K562 (cell line): ENCODE results near the gene CD248. TPM values are rescaled to one million over a fixed set of nuclear protein-coding genes. Genes with fewer than 3 reads are reported as not detected.

Source experiments
- ATAC-seq: fragments of 200-7000 bp; cut with Tn5 transposase; 3 replicates; pipeline ENCODE4 v1.9.1; 2020; ENCODE audit warnings: moderate library complexity
- BruUV-seq: library from RNA; stranded (reverse); fragments of 400-500 nt; replicated peaks from 2 replicates; lab custom pipeline; 2021; lab: Mats Ljungman, UMichigan
- CTCF ChIA-PET: fragments of 300-600 bp; formaldehyde crosslinking; extraction: SDS; loops from one replicate; lab custom pipeline; 2021; ENCODE audit warnings: low intra/inter-chr PET ratio; lab: Yijun Ruan, JAX
- POLR2A ChIA-PET: fragments of 300-600, 350-650 bp; sonication (Branson Sonifier 250); formaldehyde crosslinking; extraction: SDS; loops from one replicate; lab custom pipeline; 2021; ENCODE audit warnings: antibody characterized with exemption, inconsistent platforms; lab: Yijun Ruan, JAX
- DNase-seq, 4 experiments: peaks; one replicate each; pipeline versions ENCODE4 v3.0.0 to v3.0.0-alpha.2; 2011 to 2018; ENCODE audit warnings: low spot score in 3 of 4, mixed read lengths in 3 of 4; ENCODE audit errors: extremely low read depth in 1 of 4
- FAIRE-seq: peaks from 2 replicates; lab custom pipeline; 2011; peaks lifted over from hg19 to GRCh38; lab: Jason Lieb, UNC
- H2AFZ ChIP-seq: 2 replicates; pipeline ENCODE4 v1.6.0; 2011; ENCODE audit warnings: low read depth, low read length, control low read depth, inconsistent platforms
- H3K27ac ChIP-seq: fragments of 200-600 bp; 3 replicates; pipeline ENCODE4 v1.8.0; 2011; ENCODE audit warnings: low read depth, mild to moderate bottlenecking, control low read depth, inconsistent platforms, low read length, moderate library complexity, mixed read lengths; ENCODE audit errors: extremely low read depth
- H3K27me3 ChIP-seq, 2 experiments: fragments of 300-600 bp in 1 of 2; 2 replicates in 1 of 2; 3 replicates in 1 of 2; pipeline versions ENCODE4 v1.6.0 to v1.8.0; 2011; ENCODE audit warnings: inconsistent platforms in 2 of 2, low read length in 2 of 2, mild to moderate bottlenecking in 1 of 2, mixed read lengths in 1 of 2, moderate library complexity in 1 of 2; ENCODE audit not compliant: control insufficient read depth in 2 of 2, insufficient read depth in 2 of 2
- H3K36me3 ChIP-seq: fragments of 300-600 bp; 3 replicates; pipeline ENCODE4 v1.8.0; 2011; ENCODE audit warnings: mild to moderate bottlenecking, low read length, inconsistent platforms; ENCODE audit not compliant: control insufficient read depth, insufficient read depth
- H3K4me1 ChIP-seq, 2 experiments: fragments of 200-600 bp in 1 of 2; replicated peaks in 1 of 2; 2 replicates in 1 of 2; 3 replicates in 1 of 2; pipeline versions ENCODE4 v1.5.1 to v1.8.0; 2011; ENCODE audit warnings: inconsistent platforms in 2 of 2, low read length in 2 of 2, mild to moderate bottlenecking in 1 of 2, mixed read lengths in 1 of 2, moderate library complexity in 1 of 2; ENCODE audit not compliant: control insufficient read depth in 2 of 2, insufficient read depth in 2 of 2
- H3K4me2 ChIP-seq: 2 replicates; pipeline ENCODE4 v1.6.1; 2011; ENCODE audit warnings: low read length, control low read depth, inconsistent platforms, mixed read lengths; ENCODE audit not compliant: insufficient read depth
- H3K4me3 ChIP-seq: fragments of 200-600 bp; sonication (generic), shearing (Covaris generic); 2 replicates; pipeline ENCODE4 v1.5.1; 2016; ENCODE audit warnings: control low read depth, inconsistent platforms
- H3K79me2 ChIP-seq: fragments of 200-600 bp; 3 replicates; pipeline ENCODE4 v1.8.0; 2011; ENCODE audit warnings: low read length, inconsistent platforms; ENCODE audit not compliant: control insufficient read depth, insufficient read depth
- H3K9ac ChIP-seq, 2 experiments: 2 replicates each; pipeline versions ENCODE4 v1.6.0 to v1.6.1; 2011; ENCODE audit warnings: low read depth in 2 of 2, low read length in 2 of 2, control low read depth in 1 of 2, inconsistent platforms in 1 of 2, mild to moderate bottlenecking in 1 of 2, mixed read lengths in 1 of 2; ENCODE audit not compliant: insufficient read depth in 1 of 2
- H3K9me1 ChIP-seq: one replicate; pipeline ENCODE4 v1.6.0; 2011; ENCODE audit warnings: inconsistent platforms, mild to moderate bottlenecking, low read length, moderate library complexity; ENCODE audit not compliant: control insufficient read depth, insufficient read depth
- H3K9me3 ChIP-seq: replicated peaks from 2 replicates; pipeline ENCODE4 v1.5.1; 2011; ENCODE audit warnings: low read depth, low read length, inconsistent platforms; ENCODE audit not compliant: control insufficient read depth, insufficient read depth
- H4K20me1 ChIP-seq: replicated peaks from 2 replicates; pipeline ENCODE4 v1.6.1; 2011; ENCODE audit warnings: low read length, inconsistent platforms, mixed read lengths; ENCODE audit not compliant: control insufficient read depth, insufficient read depth
- BCOR ChIP-seq: fragments of 450-650 bp; IDR thresholded peaks from 2 replicates; pipeline ENCODE4 v1.6.1; 2016
- RBM25 ChIP-seq: fragments of 200-400 bp; formaldehyde crosslinking; IDR thresholded peaks from 2 replicates; pipeline ENCODE4 v1.6.1; 2018; ENCODE audit warnings: low read length, low read depth, moderate library complexity; ENCODE audit not compliant: severe bottlenecking
- STAT6 ChIP-seq: sonication (generic); formaldehyde crosslinking; IDR thresholded peaks from 2 replicates; pipeline ENCODE4 v1.8.1; 2023; ENCODE audit warnings: mild to moderate bottlenecking, missing genetic modification reagents
- WGBS: fragments of 100-300 bp; shearing (Covaris generic); methylation state at CpG from one replicate; pipeline ENCODE4 v1.1.6; 2016; ENCODE audit warnings: low coverage, mixed read lengths; ENCODE audit not compliant: insufficient coverage; ENCODE audit errors: missing lambda C conversion rate; 5-methylcytosine and 5-hydroxymethylcytosine counted together
- in situ Hi-C: fragments of 300-500 bp; cut with MboI; formaldehyde crosslinking; loops from 4 replicates; pipeline ENCODE4 v1.15.0; 2018; ENCODE audit warnings: inconsistent platforms, mixed read lengths
- intact Hi-C: fragments of 100-400 bp; cut with micrococcal nuclease; formaldehyde crosslinking; loops from 2 replicates; pipeline ENCODE4 v1.14.2; 2022
- polyA plus RNA-seq, 8 experiments: library from polyadenylated mRNA; depleted of rRNA in 4 of 8; stranded (reverse) in 5 of 8; unstranded in 3 of 8; fragments of >200 nt; fragmentation: Nextera tagmentation in 2 of 8; fragmentation: Illumina TruSeq in 1 of 8; extraction: Ambion mirVana in 2 of 8; extraction: Trizol in 1 of 8; gene quantifications; 2 replicates each; pipeline versions ENCODE4 v1.2.1 to v1.2.3, GENCODE V29; 2011 to 2014; ENCODE audit warnings: inconsistent platforms in 1 of 8, missing spikeins in 1 of 8
- total RNA-seq, 7 experiments: library from RNA; depleted of rRNA in 6 of 7; stranded (reverse); fragments of >200 nt in 6 of 7; fragmentation: Illumina TruSeq in 2 of 7; extraction: Trizol in 2 of 7; gene quantifications; 2 replicates each; pipeline versions ENCODE4 v1.2.1 to v1.2.3, GENCODE V29; 2011 to 2021; ENCODE audit warnings: low replicate concordance in 1 of 7

The CD248 gene
- total and polyA plus RNA-seq, 9 of the 15 experiments (the other 6 are each of a cell fraction or from before 2014, with no cell fraction given), result 0.09 TPM; not detected in 8

- Histone ChIP-seq H3K4me2 (no peak overlapping the region), H3K9me1 (no peaks in the 10 kb centered on the region), H3K79me2 (no peaks in the 10 kb centered on the region), H4K20me1 (0 out of 2 replicates have a peak, but pooled peaks cover 5% of the 10 kb centered on the region), H3K27me3 (peaks cover 0 to 8% of the 10 kb centered on the region in 2 experiments; a peak in 2 of 5 replicates), H3K4me1 (peaks cover 7 to 43% of the 10 kb centered on the region in 2 experiments), H3K4me3 (no peak overlapping the region), H3K36me3 (no peaks in the 10 kb centered on the region), H3K9me3 (no peaks in the 10 kb centered on the region), H3K9ac (no peak overlapping the region), H3K27ac (no peak overlapping the region), H2AFZ (no peak overlapping the region)
- intact Hi-C loops, result no loop called here
- FAIRE-seq, result no peak
- no TSS peak for BruUV-seq
- in situ Hi-C loops, result no loop called here
- CTCF ChIA-PET, result no interaction called here
- TF ChIP-seq BCOR, result peak; percentile 19; the same call in 1 of the 2 replicates
- TF ChIP-seq STAT6, result no peak
- peak; percentile 34 for TF ChIP-seq RBM25
- WGBS, result 40% methylated on average over 24 of the region's 30 CpGs
- ATAC-seq, result no peak
- DNase-seq, result no peak
- POLR2A ChIA-PET, result no interaction called here
These were observed 22.8 kb downstream of the CD248 start for GRCh38 chr11:66293777-66294625.
